PC-9 (cell line): Measurements from ENCODE around the gene C6orf136. TPM values are rescaled to one million over a fixed set of nuclear protein-coding genes. Genes with fewer than 3 reads are reported as not detected.

Source experiments
- BruUV-seq: library from RNA; stranded (reverse); fragments of 400-500 nt; replicated peaks from 2 replicates; lab custom pipeline; 2021; lab: Mats Ljungman, UMichigan
- CTCF ChIA-PET: fragments of 300-600 bp; sonication (Branson Sonifier 250); formaldehyde crosslinking; loops from one replicate; lab custom pipeline; 2022; ENCODE audit warnings: antibody characterized with exemption; lab: Charles Lee
- POLR2A ChIA-PET: fragments of 300-600 bp; sonication (Branson Sonifier 250); formaldehyde crosslinking; loops from one replicate; lab custom pipeline; 2022; ENCODE audit warnings: antibody characterized with exemption; ENCODE audit not compliant: unreplicated experiment; lab: Charles Lee
- DNase-seq, 2 experiments: peaks; one replicate each; pipeline versions ENCODE4 v3.0.0 to v3.0.0-alpha.2; 2015 to 2022; ENCODE audit warnings: mixed read lengths in 1 of 2
- H2AFZ ChIP-seq: fragments of 200-600 bp; sonication (generic); 2 replicates; pipeline ENCODE4 v1.8.1; 2017; ENCODE audit warnings: antibody characterized with exemption
- H3F3A ChIP-seq: fragments of 200-600 bp; sonication (generic); 2 replicates; pipeline ENCODE4 v1.8.1; 2017; ENCODE audit warnings: antibody characterized with exemption, mild to moderate bottlenecking, low read depth; ENCODE audit not compliant: insufficient read depth
- H3K27ac ChIP-seq: fragments of 200-600 bp; sonication (generic); 2 replicates; pipeline ENCODE4 v1.6.1; 2016; ENCODE audit warnings: mixed run types
- H3K27me3 ChIP-seq: fragments of 200-600 bp; sonication (generic); 2 replicates; pipeline ENCODE4 v1.6.1; 2016; ENCODE audit warnings: low read depth, mixed run types; ENCODE audit not compliant: insufficient read depth
- H3K36me3 ChIP-seq: fragments of 200-600 bp; sonication (generic); 2 replicates; pipeline ENCODE4 v1.6.1; 2016; ENCODE audit warnings: low read depth, mixed run types
- H3K4me1 ChIP-seq: fragments of 200-600 bp; sonication (generic); replicated peaks from 2 replicates; pipeline ENCODE4 v1.6.1; 2016; ENCODE audit warnings: mixed run types; ENCODE audit not compliant: insufficient read depth
- H3K4me2 ChIP-seq: fragments of 200-600 bp; sonication (generic); 2 replicates; pipeline ENCODE4 v1.6.1; 2017; ENCODE audit warnings: mixed run types
- H3K4me3 ChIP-seq: fragments of 200-600 bp; sonication (generic); 2 replicates; pipeline ENCODE4 v1.6.1; 2016; ENCODE audit warnings: mixed run types
- H3K79me2 ChIP-seq: fragments of 200-600 bp; sonication (generic); 2 replicates; pipeline ENCODE4 v1.6.1; 2017; ENCODE audit warnings: low read depth, mixed run types
- H3K9me2 ChIP-seq: fragments of 200-600 bp; sonication (generic); 2 replicates; pipeline ENCODE4 v1.8.1; 2017; ENCODE audit warnings: mild to moderate bottlenecking; ENCODE audit not compliant: insufficient read depth
- H3K9me3 ChIP-seq: fragments of 200-600 bp; sonication (generic); 2 replicates; pipeline ENCODE4 v1.8.1; 2016; ENCODE audit warnings: low read depth; ENCODE audit not compliant: insufficient read depth
- H4K20me1 ChIP-seq: fragments of 200-600 bp; sonication (generic); 2 replicates; pipeline ENCODE4 v1.8.1; 2017; ENCODE audit not compliant: insufficient read depth
- CTCF ChIP-seq: fragments of 200-600 bp; sonication (generic); conservative IDR thresholded peaks from 2 replicates; pipeline ENCODE4 v1.6.1; 2017; ENCODE audit warnings: mixed run types, antibody characterized with exemption, mild to moderate bottlenecking, moderate library complexity
- EZH2 ChIP-seq: fragments of 200-600 bp; sonication (generic); IDR thresholded peaks from 2 replicates; pipeline ENCODE4 v1.8.0; 2017; ENCODE audit warnings: antibody characterized with exemption, low read depth
- intact Hi-C: fragments of 100-400 bp; cut with micrococcal nuclease; formaldehyde crosslinking; loops from one replicate; pipeline ENCODE4 v1.10.0; 2022; ENCODE audit not compliant: unreplicated experiment
- total RNA-seq: library from RNA; stranded (reverse); gene quantifications from 2 replicates; pipeline ENCODE4 v1.2.3, GENCODE V29; 2021

Gene C6orf136
- total RNA-seq, 1 experiment from 2014 or later = 21.2 TPM

GRCh38 chr6:30644769-30645168, 2.2 kb upstream of the C6orf136 start:
- no peaks in the 10 kb centered on the region for H3K9me2 ChIP-seq
- H3K27ac ChIP-seq = no peak overlapping the region
- CTCF ChIA-PET = no interaction called here
- BruUV-seq = no TSS peak
- no peak overlapping the region for H3K4me3 ChIP-seq
- H4K20me1 ChIP-seq = peaks cover 4% of the 10 kb centered on the region
- no peaks in the 10 kb centered on the region for H3K9me3 ChIP-seq
- peaks cover 8% of the 10 kb centered on the region for H3K4me1 ChIP-seq
- H3F3A ChIP-seq = peaks cover 4% of the 10 kb centered on the region; the same call in 1 of the 2 replicates
- no peak for DNase-seq
- H3K79me2 ChIP-seq = peaks cover 31% of the 10 kb centered on the region
- no peaks in the 10 kb centered on the region for H3K27me3 ChIP-seq
- H3K4me2 ChIP-seq = no peak overlapping the region
- intact Hi-C loops = no loop called here
- H3K36me3 ChIP-seq = no peaks in the 10 kb centered on the region; the same call in 1 of the 2 replicates
- POLR2A ChIA-PET = interaction anchor here (0.6 kb wide), 1 partner anchor 26 kb away, joined by 3 read pairs; no protein-coding TSS in a partner anchor
- TF ChIP-seq EZH2 (no peak), CTCF (no peak)
- no peak overlapping the region for H2AFZ ChIP-seq

GRCh38 chr6:30645989-30646388, 944 bp upstream of the C6orf136 start:
- H3K27me3 ChIP-seq = no peaks in the 10 kb centered on the region
- peaks cover 4% of the 10 kb centered on the region for H4K20me1 ChIP-seq
- ChIA-PET POLR2A (interaction anchor here (0.7 kb wide), 1 partner anchor 8 kb away, joined by 4 read pairs; no protein-coding TSS in a partner anchor), CTCF (no interaction called here)
- no peak for TF ChIP-seq EZH2
- TF ChIP-seq CTCF = no peak
- peaks cover 13% of the 10 kb centered on the region; the same call in 1 of the 2 replicates for H3F3A ChIP-seq
- H2AFZ ChIP-seq = no peak overlapping the region
- intact Hi-C loops = no loop called here
- no peaks in the 10 kb centered on the region for H3K9me2 ChIP-seq
- peaks cover 4% of the 10 kb centered on the region; the same call in 1 of the 2 replicates for H3K36me3 ChIP-seq
- BruUV-seq = no TSS peak
- H3K4me1 ChIP-seq = peaks cover 8% of the 10 kb centered on the region
- no peak overlapping the region for H3K27ac ChIP-seq
- H3K79me2 ChIP-seq = peaks cover 31% of the 10 kb centered on the region
- no peaks in the 10 kb centered on the region for H3K9me3 ChIP-seq
- peak overlapping the region; percentile 96 for H3K4me2 ChIP-seq
- no peak for DNase-seq
- no peak overlapping the region; the same call in 1 of the 2 replicates for H3K4me3 ChIP-seq

- peaks cover 10% of the 10 kb centered on the region; the same call in 1 of the 2 replicates for H3K36me3 ChIP-seq
- H3K9me2 ChIP-seq = no peaks in the 10 kb centered on the region
- CTCF ChIA-PET = no interaction called here
- peak overlapping the region; percentile 98 for H2AFZ ChIP-seq
- H3K9me3 ChIP-seq = no peaks in the 10 kb centered on the region
- POLR2A ChIA-PET = interaction anchor here (0.7 to 0.9 kb wide), 2 partner anchors 57 to 91 kb away, joined by 3 to 5 read pairs; no protein-coding TSS in a partner anchor
- H3K27ac ChIP-seq = peak overlapping the region; percentile 39; the same call in 1 of the 2 replicates
- peak overlapping the region; percentile 96 for H3K4me2 ChIP-seq
- peaks cover 4% of the 10 kb centered on the region; the same call in 1 of the 2 replicates for H4K20me1 ChIP-seq
- H3K79me2 ChIP-seq = peaks cover 31% of the 10 kb centered on the region
- TF ChIP-seq EZH2 (no peak), CTCF (no peak)
- TSS peak; percentile 41 for BruUV-seq
- H3K4me1 ChIP-seq = peaks cover 8% of the 10 kb centered on the region
- peak overlapping the region; percentile 91 for H3K4me3 ChIP-seq
- peak; percentile 43 to 78 for DNase-seq
- H3K27me3 ChIP-seq = no peaks in the 10 kb centered on the region
- peaks cover 23% of the 10 kb centered on the region; the same call in 1 of the 2 replicates for H3F3A ChIP-seq
- intact Hi-C loops = no loop called here
Measured at GRCh38 chr6:30647242-30648116, 546 bp downstream of the C6orf136 start.
